A673 (cell line): Measurements from ENCODE around the gene HNRNPDL. TPM values are rescaled to one million over a fixed set of nuclear protein-coding genes. Genes with fewer than 3 reads are reported as not detected.

Experiments used
- BruUV-seq: library from RNA; stranded (reverse); fragments of 400-500 nt; replicated peaks from 2 replicates; lab custom pipeline; 2021; lab: Mats Ljungman, UMichigan
- CTCF ChIA-PET: fragments of 300-600 bp; sonication (Branson Sonifier 250); formaldehyde crosslinking; loops from one replicate; lab custom pipeline; 2022; ENCODE audit warnings: antibody characterized with exemption; lab: Charles Lee
- POLR2A ChIA-PET: fragments of 300-600 bp; sonication (Branson Sonifier 250); formaldehyde crosslinking; loops from one replicate; lab custom pipeline; 2022; ENCODE audit warnings: antibody characterized with exemption; ENCODE audit not compliant: low non-redundant PET; lab: Charles Lee
- DNase-seq: peaks from one replicate; pipeline ENCODE4 v3.0.0-alpha.2; 2015; ENCODE audit warnings: low spot score
- H3K27ac ChIP-seq: fragments of 200-600 bp; sonication (generic); 2 replicates; pipeline ENCODE4 v1.5.1; 2016; ENCODE audit warnings: mixed run types, low read depth, mild to moderate bottlenecking, mixed read lengths, antibody characterized with exemption, low read length; ENCODE audit not compliant: poor library complexity, severe bottlenecking
- H3K27me3 ChIP-seq: fragments of 200-600 bp; sonication (generic); replicated peaks from 2 replicates; pipeline ENCODE4 v1.6.1; 2017; ENCODE audit warnings: mixed run types, low read depth, mild to moderate bottlenecking, mixed read lengths, antibody characterized with exemption, low read length; ENCODE audit not compliant: insufficient read depth, poor library complexity
- H3K36me3 ChIP-seq: fragments of 200-600 bp; sonication (generic); 2 replicates; pipeline ENCODE4 v1.6.1; 2016; ENCODE audit warnings: mixed run types, mild to moderate bottlenecking, mixed read lengths, antibody characterized with exemption, low read length; ENCODE audit not compliant: insufficient read depth, poor library complexity, severe bottlenecking
- H3K4me1 ChIP-seq: fragments of 200-600 bp; sonication (generic); 2 replicates; pipeline ENCODE4 v1.6.1; 2017; ENCODE audit warnings: mixed run types, mild to moderate bottlenecking, mixed read lengths, antibody characterized with exemption, low read length; ENCODE audit not compliant: insufficient read depth, poor library complexity, severe bottlenecking
- H3K4me3 ChIP-seq: fragments of 200-600 bp; sonication (generic); 2 replicates; pipeline ENCODE4 v1.5.1; 2016; ENCODE audit warnings: low read depth, mixed run types, mild to moderate bottlenecking, mixed read lengths, low read length; ENCODE audit not compliant: poor library complexity, severe bottlenecking
- H3K9me3 ChIP-seq: fragments of 200-600 bp; sonication (generic); 2 replicates; pipeline ENCODE4 v1.6.1; 2016; ENCODE audit warnings: mixed run types, low read depth, mild to moderate bottlenecking, mixed read lengths, antibody characterized with exemption, low read length; ENCODE audit not compliant: poor library complexity, severe bottlenecking
- EZH2 ChIP-seq: fragments of 200-600 bp; sonication (generic); IDR thresholded peaks from 2 replicates; pipeline ENCODE4 v1.6.1; 2017; ENCODE audit warnings: borderline replicate concordance, low read depth, mild to moderate bottlenecking, mixed read lengths, antibody characterized with exemption, low read length; ENCODE audit not compliant: poor library complexity, severe bottlenecking
- intact Hi-C: fragments of 100-400 bp; cut with micrococcal nuclease; formaldehyde crosslinking; loops from one replicate; pipeline ENCODE4 v1.10.0; 2022; ENCODE audit not compliant: unreplicated experiment
- total RNA-seq: library from RNA; stranded (reverse); gene quantifications from 2 replicates; pipeline ENCODE4 v1.2.3, GENCODE V29; 2021
- TF ChIP-seq, protein P1 (sequence below): fragments of 300-800, 200-600 bp; sonication (generic); conservative IDR thresholded peaks from 2 replicates; pipeline ENCODE4 v1.5.1; 2017; ENCODE audit warnings: low read depth, mild to moderate bottlenecking, antibody characterized with exemption, low read length, moderate library complexity, mixed read lengths

HNRNPDL gene
- total RNA-seq, 1 experiment from 2014 or later: 320 TPM

DNA sequence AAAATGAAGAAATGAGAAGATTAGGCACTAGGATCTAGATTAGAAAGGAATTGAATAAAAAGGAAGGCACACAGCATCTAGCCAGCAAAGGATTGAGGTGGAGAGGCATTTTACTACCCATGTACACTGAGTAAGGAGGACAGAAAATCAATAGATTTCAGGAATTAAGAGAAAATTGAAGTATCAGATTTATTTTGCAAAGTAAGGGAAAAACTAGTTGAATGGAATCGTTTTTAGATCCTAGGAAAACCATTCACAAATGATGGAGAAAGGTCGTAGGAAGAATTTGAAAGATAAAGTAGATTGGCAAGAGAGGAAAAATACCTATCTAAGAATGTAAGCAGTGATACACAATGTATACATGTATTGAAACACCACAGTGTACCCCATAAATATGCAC is 31.4 kb upstream of the HNRNPDL start:
- TF ChIP-seq, protein P1, sequence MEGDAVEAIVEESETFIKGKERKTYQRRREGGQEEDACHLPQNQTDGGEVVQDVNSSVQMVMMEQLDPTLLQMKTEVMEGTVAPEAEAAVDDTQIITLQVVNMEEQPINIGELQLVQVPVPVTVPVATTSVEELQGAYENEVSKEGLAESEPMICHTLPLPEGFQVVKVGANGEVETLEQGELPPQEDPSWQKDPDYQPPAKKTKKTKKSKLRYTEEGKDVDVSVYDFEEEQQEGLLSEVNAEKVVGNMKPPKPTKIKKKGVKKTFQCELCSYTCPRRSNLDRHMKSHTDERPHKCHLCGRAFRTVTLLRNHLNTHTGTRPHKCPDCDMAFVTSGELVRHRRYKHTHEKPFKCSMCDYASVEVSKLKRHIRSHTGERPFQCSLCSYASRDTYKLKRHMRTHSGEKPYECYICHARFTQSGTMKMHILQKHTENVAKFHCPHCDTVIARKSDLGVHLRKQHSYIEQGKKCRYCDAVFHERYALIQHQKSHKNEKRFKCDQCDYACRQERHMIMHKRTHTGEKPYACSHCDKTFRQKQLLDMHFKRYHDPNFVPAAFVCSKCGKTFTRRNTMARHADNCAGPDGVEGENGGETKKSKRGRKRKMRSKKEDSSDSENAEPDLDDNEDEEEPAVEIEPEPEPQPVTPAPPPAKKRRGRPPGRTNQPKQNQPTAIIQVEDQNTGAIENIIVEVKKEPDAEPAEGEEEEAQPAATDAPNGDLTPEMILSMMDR: no peak
- TF ChIP-seq EZH2: no peak
- no peaks in the 10 kb centered on the region for H3K4me1 ChIP-seq
- H3K9me3 ChIP-seq: no peaks in the 10 kb centered on the region
- H3K36me3 ChIP-seq: peaks cover 5% of the 10 kb centered on the region
- no peak overlapping the region for H3K4me3 ChIP-seq
- no TSS peak for BruUV-seq
- H3K27me3 ChIP-seq: no peaks in the 10 kb centered on the region
- intact Hi-C loops: loop anchor here (5.0 to 10.0 kb wide), 4 partner anchors 276 to 823 kb away; partner anchors contain the start of gene COQ2
- ChIA-PET POLR2A (no interaction called here), CTCF (interaction anchor here (0.5 to 1.5 kb wide), 4 partner anchors 52 to 799 kb away, joined by 3 to 13 read pairs (median 10); no protein-coding TSS in a partner anchor)
- no peak for DNase-seq
- no peak overlapping the region for H3K27ac ChIP-seq

DNA sequence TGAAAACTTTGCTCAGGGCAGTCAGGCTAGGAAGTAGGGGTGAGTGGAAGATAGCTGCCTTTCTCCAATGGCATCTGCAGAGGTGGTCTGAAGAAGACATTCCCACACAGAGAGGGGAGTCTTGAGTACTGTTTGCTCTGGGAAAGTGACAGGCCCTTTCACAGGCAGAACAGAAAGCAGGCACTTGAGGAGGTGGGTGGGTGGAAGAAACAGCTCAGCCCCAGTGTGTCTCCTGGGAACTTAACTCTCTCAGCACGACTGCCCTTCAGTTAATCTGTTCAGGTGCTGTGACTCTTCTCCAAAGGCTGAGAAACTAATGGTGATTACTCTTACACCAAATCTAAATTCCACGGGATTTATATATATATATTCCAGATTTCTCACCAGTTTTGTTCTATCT is 28.5 kb upstream of the HNRNPDL start:
- no peak for TF ChIP-seq EZH2
- TF ChIP-seq, protein P1: no peak
- intact Hi-C loops: no loop called here
- BruUV-seq: no TSS peak
- no peak for DNase-seq
- Histone ChIP-seq H3K4me1 (no peaks in the 10 kb centered on the region), H3K4me3 (no peak overlapping the region), H3K36me3 (peaks cover 5% of the 10 kb centered on the region), H3K27me3 (no peaks in the 10 kb centered on the region), H3K27ac (no peak overlapping the region), H3K9me3 (no peaks in the 10 kb centered on the region)
- ChIA-PET POLR2A (no interaction called here), CTCF (interaction anchor here (0.6 kb wide), 1 partner anchor 534 kb away, joined by 4 read pairs; no protein-coding TSS in a partner anchor)

DNA sequence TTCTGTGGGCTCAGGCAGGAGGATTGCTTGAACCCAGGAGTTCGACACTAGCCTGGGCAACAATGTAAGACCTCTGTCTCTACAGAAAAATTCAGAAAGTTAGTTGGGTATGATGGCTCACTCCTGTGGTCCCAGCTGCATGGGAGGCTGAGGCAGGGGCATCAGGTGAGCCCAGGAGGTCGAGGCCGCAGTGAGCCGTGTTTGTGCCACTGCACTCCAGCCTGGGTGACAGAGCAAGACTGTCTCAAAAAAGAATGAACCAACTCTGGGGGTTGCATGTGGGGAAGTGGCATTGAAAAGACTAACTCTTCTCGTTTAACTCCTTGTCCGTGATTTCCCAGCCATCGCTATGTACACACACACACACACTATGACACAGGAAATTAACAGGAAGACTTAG is 27.0 kb upstream of the HNRNPDL start:
- TF ChIP-seq, protein P1: no peak
- TF ChIP-seq EZH2: no peak
- ChIA-PET CTCF (no interaction called here), POLR2A (no interaction called here)
- Histone ChIP-seq H3K27ac (no peak overlapping the region), H3K4me3 (no peak overlapping the region), H3K4me1 (no peaks in the 10 kb centered on the region), H3K9me3 (no peaks in the 10 kb centered on the region), H3K36me3 (peaks cover 5% of the 10 kb centered on the region), H3K27me3 (no peaks in the 10 kb centered on the region)
- no peak for DNase-seq
- no TSS peak for BruUV-seq
- intact Hi-C loops: no loop called here
